H1 (cell line): ENCODE data around the gene CDCA7. TPM values are rescaled to one million over a fixed set of nuclear protein-coding genes. Genes with fewer than 3 reads are reported as not detected.
A peak's percentile ranks its signal among the peaks of the same experiment; 100 is the strongest.

ENCODE experiments used
- ASH2L ChIP-seq: fragments of 200-600, 300-600 bp; sonication (generic); IDR thresholded peaks from one replicate; pipeline ENCODE4 v1.7.1; 2017; ENCODE audit warnings: low read length
- BRCA1 ChIP-seq: IDR thresholded peaks from 2 replicates; pipeline ENCODE4 v1.6.1; 2012; ENCODE audit warnings: low read depth, low read length, improper control_type of control experiment
- CBX8 ChIP-seq: fragments of 300-800, 300-1000 bp; sonication (generic); IDR thresholded peaks from 2 replicates; pipeline ENCODE4 v1.7.1; 2016; ENCODE audit warnings: low read depth, low read length, borderline replicate concordance
- CHD1 ChIP-seq: IDR thresholded peaks from 2 replicates; pipeline ENCODE4 v1.6.1; 2012; ENCODE audit warnings: low read depth, low read length, improper control_type of control experiment
- CREB1 ChIP-seq: IDR thresholded peaks from 2 replicates; pipeline ENCODE4 v1.6.1; 2012; ENCODE audit warnings: inconsistent platforms
- CTCF ChIP-seq, 3 experiments: IDR thresholded peaks; 1 replicate in 2 of 3; 2 replicates in 1 of 3; pipeline versions ENCODE4 v1.5.1 to v1.6.1; 2011; ENCODE audit warnings: low read length in 3 of 3, mild to moderate bottlenecking in 3 of 3, inconsistent platforms in 2 of 3, low read depth in 1 of 3, moderate library complexity in 1 of 3; ENCODE audit not compliant: insufficient read depth in 1 of 3; ENCODE audit errors: control extremely low read depth in 1 of 3
- EP300 ChIP-seq, 2 experiments: IDR thresholded peaks; 1 replicate in 1 of 2; 2 replicates in 1 of 2; pipeline ENCODE4 v1.6.1; 2011 to 2012; ENCODE audit warnings: low read depth in 2 of 2, low read length in 2 of 2, mild to moderate bottlenecking in 2 of 2, borderline replicate concordance in 1 of 2, inconsistent platforms in 1 of 2, moderate library complexity in 1 of 2
- EZH2 ChIP-seq: fragments of 200-600 bp; sonication (generic); IDR thresholded peaks from 2 replicates; pipeline ENCODE4 v1.7.1; 2012; ENCODE audit warnings: low read depth, mild to moderate bottlenecking, moderate library complexity, low read length, inconsistent platforms; ENCODE audit not compliant: severe bottlenecking
- FOSL1 ChIP-seq: IDR thresholded peaks from 2 replicates; pipeline ENCODE4 v1.6.1; 2011; ENCODE audit warnings: mild to moderate bottlenecking, low read depth, low read length, moderate library complexity; ENCODE audit not compliant: insufficient read depth
- HDAC2 ChIP-seq, 2 experiments: fragments of 300-600 bp in 1 of 2; sonication (generic) in 1 of 2; IDR thresholded peaks; 2 replicates each; pipeline ENCODE4 v1.6.1; 2011 to 2012; ENCODE audit warnings: low read depth in 2 of 2, low read length in 2 of 2, mild to moderate bottlenecking in 2 of 2, moderate library complexity in 2 of 2, borderline replicate concordance in 1 of 2, inconsistent platforms in 1 of 2
- KDM5A ChIP-seq: fragments of 200-600 bp; IDR thresholded peaks from 2 replicates; pipeline ENCODE4 v1.7.1; 2012; ENCODE audit warnings: mild to moderate bottlenecking, low read length, inconsistent platforms, mixed read lengths
- MAX ChIP-seq: IDR thresholded peaks from 2 replicates; pipeline ENCODE4 v1.6.1; 2012; ENCODE audit warnings: inconsistent platforms
- NANOG ChIP-seq: IDR thresholded peaks from 2 replicates; pipeline ENCODE4 v1.6.1; 2011; ENCODE audit warnings: low read length, low read depth, mild to moderate bottlenecking, inconsistent platforms; ENCODE audit not compliant: insufficient read depth, poor library complexity, severe bottlenecking
- NRF1 ChIP-seq: IDR thresholded peaks from 2 replicates; pipeline ENCODE4 v1.6.1; 2011; ENCODE audit warnings: mild to moderate bottlenecking, low read depth, low read length, improper control_type of control experiment
- POLR2A ChIP-seq, 2 experiments: IDR thresholded peaks; 1 replicate in 1 of 2; 2 replicates in 1 of 2; pipeline ENCODE4 v1.6.1; 2011; ENCODE audit warnings: low read depth in 2 of 2, low read length in 2 of 2, mild to moderate bottlenecking in 2 of 2; ENCODE audit errors: control extremely low read depth in 1 of 2
- RFX5 ChIP-seq: IDR thresholded peaks from 2 replicates; pipeline ENCODE4 v1.6.1; 2011; ENCODE audit warnings: low read depth, low read length, improper control_type of control experiment, borderline replicate concordance
- RXRA ChIP-seq: IDR thresholded peaks from 2 replicates; pipeline ENCODE4 v1.6.1; 2011; ENCODE audit warnings: low read depth, mild to moderate bottlenecking, low read length, moderate library complexity; ENCODE audit not compliant: insufficient read depth
- SIN3A ChIP-seq, 2 experiments: IDR thresholded peaks in 1 of 2; conservative IDR thresholded peaks in 1 of 2; 2 replicates each; pipeline ENCODE4 v1.6.1; 2011 to 2012; ENCODE audit warnings: low read length in 2 of 2, improper control_type of control experiment in 1 of 2, low read depth in 1 of 2, mild to moderate bottlenecking in 1 of 2
- SIX5 ChIP-seq: IDR thresholded peaks from 2 replicates; pipeline ENCODE4 v1.6.1; 2011; ENCODE audit warnings: mild to moderate bottlenecking, low read depth, low read length
- SRF ChIP-seq: IDR thresholded peaks from 2 replicates; pipeline ENCODE4 v1.6.1; 2011; ENCODE audit warnings: mild to moderate bottlenecking, low read depth, low read length, moderate library complexity
- TAF1 ChIP-seq: IDR thresholded peaks from 2 replicates; pipeline ENCODE4 v1.6.1; 2011; ENCODE audit warnings: mild to moderate bottlenecking, low read depth, low read length
- YY1 ChIP-seq: IDR thresholded peaks from 2 replicates; pipeline ENCODE4 v1.6.1; 2011; ENCODE audit warnings: low read depth, mild to moderate bottlenecking, low read length
- polyA plus RNA-seq, 7 experiments: library from polyadenylated mRNA; depleted of rRNA in 3 of 7; stranded (reverse) in 5 of 7; unstranded in 2 of 7; fragments of >200 nt in 5 of 7; fragments of 200-250 nt in 2 of 7; gene quantifications; 1 replicate in 5 of 7; 2 replicates in 1 of 7; 4 replicates in 1 of 7; pipeline versions ENCODE4 v1.2.1 to v1.2.3, GENCODE V29; 2011 to 2013; ENCODE audit warnings: missing spikeins in 2 of 7, mixed read lengths in 2 of 7
- total RNA-seq: library from RNA; stranded (reverse); fragmentation: NEBNext Ultra II Directional; extraction: Animal tissue kit (Norgen Biotek cat#: 25700); gene quantifications from 2 replicates; pipeline ENCODE4 v1.2.1, GENCODE V29; 2021

CDCA7 gene
- total and polyA plus RNA-seq, 2 of the 8 experiments (the other 6 are each of a cell fraction or from before 2014, with no cell fraction given) = 64.4 to 80.4 TPM

- TF ChIP-seq SIX5 = no peak
- peak; percentile 76 for TF ChIP-seq MAX
- no peak for TF ChIP-seq SIN3A (conservative IDR thresholded peaks at IDR 0.05 in 1 of 2, IDR thresholded peaks at IDR 0.05 in 1 of 2; ENCODE audit: low read depth in 1 of 2, low read length in 2 of 2)
- no peak for TF ChIP-seq SRF
- TF ChIP-seq NANOG = no peak
- TF ChIP-seq HDAC2 (IDR thresholded peaks at IDR 0.05; ENCODE audit: borderline replicate concordance in 1 of 2, low read depth in 2 of 2, low read length in 2 of 2) = no peak; a peak in 1 of 4 replicates
- TF ChIP-seq CHD1 = no peak
- TF ChIP-seq KDM5A = no peak
- TF ChIP-seq YY1 = no peak
- peak; percentile 47 for TF ChIP-seq ASH2L
- no peak for TF ChIP-seq CTCF (IDR thresholded peaks at IDR 0.05; ENCODE audit: control extremely low read depth in 1 of 3, insufficient read depth in 1 of 3, low read depth in 1 of 3, low read length in 3 of 3)
- no peak for TF ChIP-seq RFX5
- TF ChIP-seq EP300 (IDR thresholded peaks at IDR 0.05; ENCODE audit: borderline replicate concordance in 1 of 2, low read depth in 2 of 2, low read length in 2 of 2) = no peak
- no peak for TF ChIP-seq FOSL1
- TF ChIP-seq NRF1 = no peak
- peak; percentile 44 to 78 for TF ChIP-seq POLR2A (IDR thresholded peaks at IDR 0.05; ENCODE audit: control extremely low read depth in 1 of 2, low read depth in 2 of 2, low read length in 2 of 2)
- no peak for TF ChIP-seq EZH2
- TF ChIP-seq CREB1 = no peak
- no peak for TF ChIP-seq RXRA
- TF ChIP-seq CBX8 = no peak
- peak; percentile 61; the same call in 1 of the 2 replicates for TF ChIP-seq TAF1
- no peak for TF ChIP-seq BRCA1
Observed at GRCh38 chr2:173355132-173355865, 627 bp downstream of the CDCA7 start (continued).
